Loucy (cell line): Measurements from ENCODE around the gene SCGB1D2.

Experiments used
- CTCF ChIP-seq: fragments of 200-600 bp; sonication (generic); conservative IDR thresholded peaks from 2 replicates; pipeline ENCODE4 v1.5.1; 2014; ENCODE audit warnings: mild to moderate bottlenecking, antibody characterized with exemption, low read length
- EZH2phosphoT487 ChIP-seq: fragments of 200-600 bp; IDR thresholded peaks from 2 replicates; pipeline ENCODE4 v1.6.1; 2018; ENCODE audit warnings: antibody characterized with exemption, mild to moderate bottlenecking, moderate library complexity, borderline replicate concordance

DNA sequence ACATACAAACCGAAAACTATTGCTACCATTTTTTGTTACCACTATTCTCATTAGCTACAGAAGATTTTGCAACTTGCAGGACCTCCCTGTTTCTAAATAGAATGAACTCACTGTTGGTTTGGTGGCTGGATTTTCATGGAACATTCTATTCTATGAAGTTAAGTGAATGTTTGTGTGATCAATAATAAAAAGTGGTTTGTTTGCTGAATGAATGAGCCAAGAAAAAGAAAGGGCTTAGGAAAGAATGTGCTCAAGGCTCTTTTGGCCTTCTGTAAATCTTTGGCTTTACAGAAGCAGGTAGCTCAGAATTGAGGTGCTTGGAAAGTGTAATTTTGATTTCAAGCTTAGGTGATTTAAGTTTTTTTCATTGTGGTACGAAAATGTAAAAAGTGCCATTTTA, 5.9 kb upstream of the SCGB1D2 start:
- TF ChIP-seq CTCF (no peak), EZH2phosphoT487 (no peak)
